Measurements from ENCODE around the gene SLC25A25. TPM values are rescaled to one million over a fixed set of nuclear protein-coding genes. Genes with fewer than 3 reads are reported as not detected.

The SLC25A25 gene
- total RNA-seq, 1 experiment from 2014 or later, result 18.5 TPM

GRCh38 chr9:128103589-128103962 lies 35.5 kb downstream of the SLC25A25 start:
- DNase-seq, result peak in 1 of 2 experiments; percentile 56
- H3K4me1 ChIP-seq, result peaks cover 22% of the 10 kb centered on the region
- Mint-ChIP-seq H3K36me3 (ENCODE audit: insufficient read depth, unreplicated experiment) (peaks cover 96% of the 10 kb centered on the region), H3K9me3 (ENCODE audit: unreplicated experiment) (no peaks in the 10 kb centered on the region), H3K27me3 (ENCODE audit: insufficient read depth, unreplicated experiment) (no peaks in the 10 kb centered on the region), H3K27ac (ENCODE audit: unreplicated experiment) (peak overlapping the region; percentile 55), H3K4me1 (ENCODE audit: low read depth, unreplicated experiment) (peaks cover 11% of the 10 kb centered on the region), H3K4me3 (ENCODE audit: unreplicated experiment) (peak overlapping the region; percentile 42)
- H3K4me3 ChIP-seq (ENCODE audit: low read depth, low read length), result no peak overlapping the region
- BruUV-seq (replicated peaks), result no TSS peak
- H3K27me3 ChIP-seq (replicated peaks; ENCODE audit: control insufficient read depth, insufficient read depth, low read length), result no peaks in the 10 kb centered on the region
- POLR2A ChIA-PET, result no interaction called here
- peaks cover 8% of the 10 kb centered on the region for H3K36me3 ChIP-seq (ENCODE audit: control insufficient read depth, insufficient read depth, low read length)
- CTCF ChIA-PET, result interaction anchor here (1.0 kb wide), 1 partner anchor 11 kb away, joined by 3 read pairs; no protein-coding TSS in a partner anchor
- H3K9me3 ChIP-seq, result no peaks in the 10 kb centered on the region
- intact Hi-C loops (cut with micrococcal nuclease; ENCODE audit: unreplicated experiment), result no loop called here
- TF ChIP-seq, protein P1, sequence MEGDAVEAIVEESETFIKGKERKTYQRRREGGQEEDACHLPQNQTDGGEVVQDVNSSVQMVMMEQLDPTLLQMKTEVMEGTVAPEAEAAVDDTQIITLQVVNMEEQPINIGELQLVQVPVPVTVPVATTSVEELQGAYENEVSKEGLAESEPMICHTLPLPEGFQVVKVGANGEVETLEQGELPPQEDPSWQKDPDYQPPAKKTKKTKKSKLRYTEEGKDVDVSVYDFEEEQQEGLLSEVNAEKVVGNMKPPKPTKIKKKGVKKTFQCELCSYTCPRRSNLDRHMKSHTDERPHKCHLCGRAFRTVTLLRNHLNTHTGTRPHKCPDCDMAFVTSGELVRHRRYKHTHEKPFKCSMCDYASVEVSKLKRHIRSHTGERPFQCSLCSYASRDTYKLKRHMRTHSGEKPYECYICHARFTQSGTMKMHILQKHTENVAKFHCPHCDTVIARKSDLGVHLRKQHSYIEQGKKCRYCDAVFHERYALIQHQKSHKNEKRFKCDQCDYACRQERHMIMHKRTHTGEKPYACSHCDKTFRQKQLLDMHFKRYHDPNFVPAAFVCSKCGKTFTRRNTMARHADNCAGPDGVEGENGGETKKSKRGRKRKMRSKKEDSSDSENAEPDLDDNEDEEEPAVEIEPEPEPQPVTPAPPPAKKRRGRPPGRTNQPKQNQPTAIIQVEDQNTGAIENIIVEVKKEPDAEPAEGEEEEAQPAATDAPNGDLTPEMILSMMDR (IDR thresholded peaks at IDR 0.05; ENCODE audit: insufficient read depth in 1 of 2, low read depth in 1 of 2, low read length in 1 of 2, severe bottlenecking in 1 of 2, unreplicated experiment in 1 of 2), result peak; percentile 38 to 58

GRCh38 chr9:128104171-128104618 lies 36.2 kb downstream of the SLC25A25 start:
- Mint-ChIP-seq H3K9me3 (ENCODE audit: unreplicated experiment) (no peaks in the 10 kb centered on the region), H3K27me3 (ENCODE audit: insufficient read depth, unreplicated experiment) (no peaks in the 10 kb centered on the region), H3K4me1 (ENCODE audit: low read depth, unreplicated experiment) (peaks cover 11% of the 10 kb centered on the region), H3K4me3 (ENCODE audit: unreplicated experiment) (no peak overlapping the region), H3K36me3 (ENCODE audit: insufficient read depth, unreplicated experiment) (peaks cover 96% of the 10 kb centered on the region), H3K27ac (ENCODE audit: unreplicated experiment) (no peak overlapping the region)
- peak in 1 of 2 experiments; percentile 49 for DNase-seq
- no TSS peak for BruUV-seq (replicated peaks)
- Histone ChIP-seq H3K4me1 (peaks cover 21% of the 10 kb centered on the region), H3K27me3 (replicated peaks; ENCODE audit: control insufficient read depth, insufficient read depth, low read length) (no peaks in the 10 kb centered on the region), H3K4me3 (ENCODE audit: low read depth, low read length) (no peak overlapping the region), H3K36me3 (ENCODE audit: control insufficient read depth, insufficient read depth, low read length) (peaks cover 8% of the 10 kb centered on the region), H3K9me3 (no peaks in the 10 kb centered on the region)
- intact Hi-C loops (cut with micrococcal nuclease; ENCODE audit: unreplicated experiment), result no loop called here
- TF ChIP-seq, protein P1 (IDR thresholded peaks at IDR 0.05; ENCODE audit: insufficient read depth in 1 of 2, low read depth in 1 of 2, low read length in 1 of 2, severe bottlenecking in 1 of 2, unreplicated experiment in 1 of 2), result peak in 1 of 2 experiments; percentile 9
- ChIA-PET CTCF (interaction anchor here (0.6 to 0.7 kb wide), 2 partner anchors 13 to 205 kb away, joined by 4 to 6 read pairs; partner anchors contain the start of gene ST6GALNAC6), POLR2A (no interaction called here)

- peaks cover 18% of the 10 kb centered on the region for H3K4me1 Mint-ChIP-seq (ENCODE audit: low read depth, unreplicated experiment)
- ChIA-PET CTCF (interaction anchor here (0.6 to 1.8 kb wide), 2 partner anchors 11 to 1271 kb away, joined by 3 to 4 read pairs; no protein-coding TSS in a partner anchor), POLR2A (interaction anchor here (1.2 kb wide), 1 partner anchor 11 kb away, joined by 3 read pairs; no protein-coding TSS in a partner anchor)
- H3K9me3 ChIP-seq, result no peaks in the 10 kb centered on the region
- H3K36me3 Mint-ChIP-seq (ENCODE audit: insufficient read depth, unreplicated experiment), result peaks cover 99% of the 10 kb centered on the region
- H3K9me3 Mint-ChIP-seq (ENCODE audit: unreplicated experiment), result no peaks in the 10 kb centered on the region
- H3K27ac Mint-ChIP-seq (ENCODE audit: unreplicated experiment), result no peak overlapping the region
- no peak overlapping the region for H3K4me3 Mint-ChIP-seq (ENCODE audit: unreplicated experiment)
- H3K27me3 Mint-ChIP-seq (ENCODE audit: insufficient read depth, unreplicated experiment), result no peaks in the 10 kb centered on the region
- DNase-seq, result no peak
- intact Hi-C loops (cut with micrococcal nuclease; ENCODE audit: unreplicated experiment), result no loop called here
- H3K4me3 ChIP-seq (ENCODE audit: low read depth, low read length), result no peak overlapping the region
- peaks cover 16% of the 10 kb centered on the region for H3K4me1 ChIP-seq
- no peaks in the 10 kb centered on the region for H3K27me3 ChIP-seq (replicated peaks; ENCODE audit: control insufficient read depth, insufficient read depth, low read length)
- H3K36me3 ChIP-seq (ENCODE audit: control insufficient read depth, insufficient read depth, low read length), result peaks cover 8% of the 10 kb centered on the region
- BruUV-seq (replicated peaks), result no TSS peak
- TF ChIP-seq, protein P1 (IDR thresholded peaks at IDR 0.05; ENCODE audit: insufficient read depth in 1 of 2, low read depth in 1 of 2, low read length in 1 of 2, severe bottlenecking in 1 of 2, unreplicated experiment in 1 of 2), result no peak
Observed at GRCh38 chr9:128105538-128106175, 37.6 kb downstream of the SLC25A25 start.

All from Caco-2 (cell line).